Ovary (tissue), 9 donors: Measurements from ENCODE around the gene VWA5B1. TPM values are rescaled to one million over a fixed set of nuclear protein-coding genes. Genes with fewer than 3 reads are reported as not detected.

Experiments used
- DNase-seq, 5 donors: peaks; one replicate each; pipeline ENCODE4 v3.0.0-alpha.2; 2019 to 2020
- H3K27ac ChIP-seq, 2 donors: fragments of 200-600 bp; one replicate each; pipeline versions ENCODE4 v1.5.1 to v1.8.0; 2019 to 2022
- H3K27me3 ChIP-seq: fragments of 200-600 bp; one replicate; pipeline ENCODE4 v1.8.0; 2022
- H3K36me3 ChIP-seq: fragments of 200-600 bp; sonication (generic); one replicate; pipeline ENCODE4 v1.5.1; 2019
- H3K4me1 ChIP-seq: one replicate; pipeline ENCODE4 v1.8.1; 2013; ENCODE audit warnings: mild to moderate bottlenecking, moderate library complexity; ENCODE audit not compliant: insufficient read depth
- H3K4me3 ChIP-seq: fragments of 200-600 bp; sonication (generic); one replicate; pipeline ENCODE4 v1.5.1; 2017
- H3K9me3 ChIP-seq, 2 donors: fragments of 200-600 bp in 1 of 2; sonication (generic) in 1 of 2; one replicate each; pipeline versions ENCODE4 v1.5.1 to v1.8.1; 2013 to 2019; ENCODE audit warnings: mild to moderate bottlenecking in 1 of 2, moderate library complexity in 1 of 2
- EP300 ChIP-seq: sonication (generic); formaldehyde crosslinking; IDR thresholded peaks from one replicate; pipeline ENCODE4 v1.6.1; 2017; ENCODE audit warnings: antibody characterized with exemption
- POLR2A ChIP-seq: fragments of 450-650 bp; IDR thresholded peaks from one replicate; pipeline ENCODE4 v1.6.1; 2017; ENCODE audit warnings: antibody characterized with exemption, mild to moderate bottlenecking, moderate library complexity
- WGBS, 3 donors: extraction: QIAGEN DNeasy Blood & Tissue Kit in 1 of 3; methylation state at CpG; one replicate each; pipeline versions ENCODE4 v1.1.5 to v1.1.7; 2013 to 2017; 5-methylcytosine and 5-hydroxymethylcytosine counted together
- intact Hi-C, 4 donors: fragments of 100-400 bp; cut with DNase I; formaldehyde crosslinking; loops; one replicate each; pipeline versions ENCODE4 v1.11.0 to v1.15.1; 2022 to 2023
- polyA plus RNA-seq, 2 donors: library from polyadenylated mRNA; stranded (reverse); fragments of 200-250 nt in 1 of 2; fragments of 350-450 nt in 1 of 2; fragmentation: Illumina TruSeq in 1 of 2; extraction: RNeasy Lipid Tissue Mini Kit (QIAGEN cat#74804) in 1 of 2; gene quantifications; one replicate each; pipeline ENCODE4 v1.2.3, GENCODE V29; 2013 to 2014
- total RNA-seq, 7 donors: library from RNA; depleted of rRNA in 2 of 7; stranded (reverse); fragments of >200 nt in 2 of 7; fragmentation: NEBNext Ultra II Directional in 3 of 7; extraction: Animal tissue kit (Norgen Biotek cat#: 25700) in 3 of 7; gene quantifications; one replicate each; pipeline versions ENCODE4 v1.1.0 to v1.2.4, GENCODE V29; 2016 to 2023
- TF ChIP-seq, protein P1 (sequence below), 3 donors: fragments of 450-650 bp in 2 of 3; fragments of 200-600 bp in 1 of 3; IDR thresholded peaks; one replicate each; pipeline versions ENCODE4 v1.5.1 to v1.8.0; 2016 to 2022; ENCODE audit warnings: antibody characterized with exemption in 3 of 3, mild to moderate bottlenecking in 1 of 3
- donor health status: DM: no; HTN: no; CAD: no; lungs with moderate emphysema.
- donor health status: DM: no; HTN: no; CAD: no.
- donor health status: Bipolar disorder and iron deficiency.
- donor health status: DM: yes; HTN: yes; CAD: no.
- donor health status: DM: no; HTN: no; CAD: no.
- donor health status: DM: yes; HTN: yes; CAD: no.

VWA5B1 gene
- total and polyA plus RNA-seq, 9 donors, result 0.10 to 1.5 (median 0.21) TPM; not detected in 5

- Histone ChIP-seq H3K27ac (no peak overlapping the region), H3K4me1 (peaks cover 4% of the 10 kb centered on the region), H3K9me3 (no peaks in the 10 kb centered on the region), H3K27me3 (no peaks in the 10 kb centered on the region), H3K4me3 (no peak overlapping the region), H3K36me3 (no peaks in the 10 kb centered on the region)
- intact Hi-C loops, result loop anchor here in 1 of 4 donors (2.0 kb wide), 1 partner anchor 47 kb away; no protein-coding TSS in a partner anchor
- TF ChIP-seq POLR2A, result no peak
- TF ChIP-seq EP300, result no peak
- TF ChIP-seq, protein P1, sequence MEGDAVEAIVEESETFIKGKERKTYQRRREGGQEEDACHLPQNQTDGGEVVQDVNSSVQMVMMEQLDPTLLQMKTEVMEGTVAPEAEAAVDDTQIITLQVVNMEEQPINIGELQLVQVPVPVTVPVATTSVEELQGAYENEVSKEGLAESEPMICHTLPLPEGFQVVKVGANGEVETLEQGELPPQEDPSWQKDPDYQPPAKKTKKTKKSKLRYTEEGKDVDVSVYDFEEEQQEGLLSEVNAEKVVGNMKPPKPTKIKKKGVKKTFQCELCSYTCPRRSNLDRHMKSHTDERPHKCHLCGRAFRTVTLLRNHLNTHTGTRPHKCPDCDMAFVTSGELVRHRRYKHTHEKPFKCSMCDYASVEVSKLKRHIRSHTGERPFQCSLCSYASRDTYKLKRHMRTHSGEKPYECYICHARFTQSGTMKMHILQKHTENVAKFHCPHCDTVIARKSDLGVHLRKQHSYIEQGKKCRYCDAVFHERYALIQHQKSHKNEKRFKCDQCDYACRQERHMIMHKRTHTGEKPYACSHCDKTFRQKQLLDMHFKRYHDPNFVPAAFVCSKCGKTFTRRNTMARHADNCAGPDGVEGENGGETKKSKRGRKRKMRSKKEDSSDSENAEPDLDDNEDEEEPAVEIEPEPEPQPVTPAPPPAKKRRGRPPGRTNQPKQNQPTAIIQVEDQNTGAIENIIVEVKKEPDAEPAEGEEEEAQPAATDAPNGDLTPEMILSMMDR (IDR thresholded peaks at IDR 0.05), result no peak
- no peak for DNase-seq
- WGBS, 3 donors, result 81 to 87% (median 85%) methylated on average over 7 to 8 of the region's 8 CpGs
Measured at GRCh38 chr1:20357796-20358195, 67.1 kb downstream of the VWA5B1 start.

GRCh38 chr1:20358761-20359263 lies 68.1 kb downstream of the VWA5B1 start:
- Histone ChIP-seq H3K36me3 (no peaks in the 10 kb centered on the region), H3K27me3 (no peaks in the 10 kb centered on the region), H3K4me1 (peaks cover 4% of the 10 kb centered on the region), H3K27ac (no peak overlapping the region), H3K9me3 (no peaks in the 10 kb centered on the region), H3K4me3 (no peak overlapping the region)
- peak in 2 of 5 donors; percentile 26 to 47 for DNase-seq
- intact Hi-C loops, result loop anchor here in 1 of 4 donors (2.0 kb wide), 1 partner anchor 48 kb away; no protein-coding TSS in a partner anchor
- TF ChIP-seq, protein P1 (IDR thresholded peaks at IDR 0.05), result no peak
- TF ChIP-seq EP300 (no peak), POLR2A (no peak)
- WGBS, 3 donors, result 16 to 25% (median 20%) methylated on average over 12 of the region's 12 CpGs

DNA sequence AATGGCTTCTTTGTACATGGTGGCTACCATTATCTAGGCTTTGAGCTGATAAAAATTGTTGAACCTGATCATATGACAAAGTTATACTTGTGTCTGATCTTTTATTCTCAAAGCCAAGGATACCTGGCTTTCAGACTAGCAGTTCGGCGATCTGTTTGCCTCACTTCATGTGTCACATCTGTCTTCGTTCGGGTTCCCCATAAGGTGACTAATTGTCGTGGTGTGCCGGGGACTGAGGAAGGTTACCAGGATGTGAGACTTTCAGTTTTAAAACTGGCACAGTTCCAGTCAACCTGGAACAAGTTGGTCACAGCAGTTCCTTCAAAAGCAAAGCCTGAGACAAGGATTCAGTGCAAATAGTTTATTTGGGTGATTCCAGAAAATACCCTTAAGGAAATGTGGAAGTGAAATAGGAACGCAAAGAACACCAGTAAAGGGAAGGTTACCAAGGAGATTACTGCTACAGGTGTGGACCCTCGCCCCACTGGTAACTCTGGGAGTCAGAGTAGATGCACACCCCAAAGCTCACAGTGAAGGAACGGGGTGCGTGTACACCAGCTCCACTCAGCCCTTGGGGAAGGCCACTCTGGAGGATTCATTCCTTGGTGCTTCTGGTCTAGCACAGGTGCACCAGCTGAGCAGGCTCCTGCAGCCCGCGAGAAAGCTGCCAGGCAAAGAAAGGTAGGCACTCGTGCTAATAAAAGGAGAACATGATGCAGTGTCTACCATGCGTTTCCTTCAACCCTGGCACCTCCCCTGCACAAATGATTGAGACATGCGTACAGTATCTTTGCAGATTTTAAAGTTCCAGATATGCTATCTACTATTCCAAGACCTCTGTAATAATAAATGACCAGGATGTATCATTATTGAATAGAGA lies 69.0 kb downstream of the VWA5B1 start:
- no peaks in the 10 kb centered on the region for H3K36me3 ChIP-seq
- H3K27ac ChIP-seq, result no peak overlapping the region
- TF ChIP-seq EP300, result no peak
- TF ChIP-seq, protein P1 (IDR thresholded peaks at IDR 0.05), result no peak
- no peak for TF ChIP-seq POLR2A
- 70 to 80% (median 75%) methylated on average over 15 of the region's 15 CpGs for WGBS, 3 donors
- DNase-seq, result no peak
- no peak overlapping the region for H3K4me3 ChIP-seq
- peaks cover 4% of the 10 kb centered on the region for H3K4me1 ChIP-seq
- intact Hi-C loops, result loop anchor here in 3 of 4 donors (2.0 to 10.0 kb wide), 4 partner anchors 49 to 435 kb away; partner anchors contain the start of gene PLA2G2E (in 1 of the 3)
- no peaks in the 10 kb centered on the region for H3K27me3 ChIP-seq
- no peaks in the 10 kb centered on the region for H3K9me3 ChIP-seq

- H3K27ac ChIP-seq, result no peak overlapping the region
- no peak overlapping the region for H3K4me3 ChIP-seq
- DNase-seq, result no peak
- H3K27me3 ChIP-seq, result no peaks in the 10 kb centered on the region
- intact Hi-C loops, result loop anchor here in 3 of 4 donors (5.0 to 10.0 kb wide), 3 partner anchors 131 to 437 kb away; partner anchors contain the start of gene PLA2G2E (in 1 of the 3)
- 55 to 77% (median 57%) methylated on average over 7 of the region's 7 CpGs for WGBS, 3 donors
- no peaks in the 10 kb centered on the region for H3K9me3 ChIP-seq
- TF ChIP-seq POLR2A (no peak), EP300 (no peak)
- TF ChIP-seq, protein P1 (IDR thresholded peaks at IDR 0.05), result no peak
- peaks cover 5% of the 10 kb centered on the region for H3K4me1 ChIP-seq
- H3K36me3 ChIP-seq, result no peaks in the 10 kb centered on the region
Measured at GRCh38 chr1:20361401-20361800, 70.7 kb downstream of the VWA5B1 start.
